NCI-H345 treated with DMSO at 0.1 percent for 48 hours (cell line): ENCODE measurements around the gene HHAT.
"Not testable (repeated sequence)": the region's sequence is repeated elsewhere in the genome, so short reads cannot be mapped to it uniquely, and the experiment has no call there.

ENCODE experiments used
- DNase-seq: peaks from one replicate; lab custom pipeline; 2025; ENCODE audit not compliant: unreplicated experiment; lab: John Stamatoyannopoulos, UW

The HHAT gene

DNA sequence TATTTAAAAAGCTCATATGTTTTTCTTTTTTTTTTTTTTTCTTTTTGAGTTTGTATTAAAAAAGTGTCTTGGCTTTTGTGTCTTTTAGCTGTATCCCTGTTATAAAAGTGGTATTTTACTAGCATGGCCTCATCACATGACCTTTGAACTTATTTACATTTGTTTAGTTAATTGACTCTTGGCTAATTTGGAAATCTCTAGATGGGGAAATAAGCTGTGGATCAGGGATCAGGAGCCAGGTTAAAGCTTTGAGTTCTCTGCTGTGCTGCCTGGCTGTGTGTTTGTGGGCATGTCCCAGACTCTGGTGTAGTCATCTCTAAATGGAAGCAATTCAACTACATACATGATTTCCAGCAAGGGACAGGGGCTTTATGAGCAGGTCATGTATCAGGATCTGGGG lies 56.5 kb downstream of the HHAT start:
- DNase-seq, result no peak

DNA sequence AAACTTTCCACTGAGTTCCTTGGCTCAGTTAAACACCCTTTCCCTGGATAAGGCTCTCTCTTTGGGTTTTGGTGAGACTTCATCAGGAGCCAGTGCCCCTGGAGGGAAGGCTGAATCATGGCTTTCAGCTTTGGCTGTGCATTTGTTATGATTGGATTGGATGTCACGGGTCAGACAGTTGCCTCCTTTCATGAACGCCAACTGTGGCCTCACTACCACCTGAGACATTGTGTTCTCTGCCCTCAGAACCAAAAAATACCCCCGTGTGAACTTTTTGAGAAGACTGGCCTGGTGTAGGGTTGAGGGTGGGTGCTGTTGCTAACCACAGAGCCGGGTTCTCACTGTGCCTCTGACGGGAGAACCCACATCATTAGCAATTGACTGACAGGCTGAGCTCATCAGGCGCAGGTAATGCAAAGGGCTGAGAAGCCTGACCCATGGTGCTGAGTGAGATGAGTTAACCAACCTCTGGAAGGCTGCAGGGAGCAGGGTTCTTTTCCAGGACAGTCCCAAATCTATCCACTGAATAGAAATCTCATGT lies 65.6 kb downstream of the HHAT start:
- no peak for DNase-seq

DNA sequence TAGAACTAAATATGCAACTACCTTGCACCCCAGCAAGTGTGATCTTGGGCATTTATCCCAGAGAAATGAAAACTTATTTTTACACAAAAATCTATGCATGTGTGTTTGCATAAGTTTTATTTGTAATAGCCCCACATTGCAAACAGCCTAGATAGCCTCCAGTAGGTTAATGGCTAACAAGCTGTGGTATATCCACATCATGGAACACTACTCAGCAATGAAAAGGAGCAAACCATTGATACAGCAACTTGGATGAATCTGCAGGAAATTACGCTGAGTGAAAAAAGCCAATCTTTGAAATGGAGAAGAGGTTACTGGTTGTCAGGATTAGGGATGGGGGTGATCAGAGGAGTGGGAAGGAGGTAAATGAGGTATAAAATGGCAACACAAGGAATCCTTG lies 67.8 kb downstream of the HHAT start:
- DNase-seq, result no peak

DNA sequence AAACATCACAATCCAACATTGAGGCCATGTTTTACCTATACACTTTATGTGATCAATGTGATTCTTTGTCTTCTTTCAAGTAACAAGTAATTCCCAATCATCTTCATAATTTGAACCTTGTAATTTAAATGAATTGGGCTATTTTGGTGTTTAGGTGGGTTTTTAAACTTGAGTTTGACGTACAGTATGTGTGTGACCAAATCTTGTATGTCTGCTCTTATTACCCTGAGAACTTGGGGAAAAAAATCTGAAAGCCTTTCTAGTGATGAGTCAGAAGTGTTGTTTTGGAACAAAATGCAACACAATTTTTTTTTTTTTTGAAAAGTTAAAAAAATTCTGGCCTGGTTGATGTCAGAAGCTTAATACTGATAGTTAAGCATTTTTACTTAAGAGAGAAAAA lies 68.5 kb downstream of the HHAT start:
- no peak for DNase-seq

DNA sequence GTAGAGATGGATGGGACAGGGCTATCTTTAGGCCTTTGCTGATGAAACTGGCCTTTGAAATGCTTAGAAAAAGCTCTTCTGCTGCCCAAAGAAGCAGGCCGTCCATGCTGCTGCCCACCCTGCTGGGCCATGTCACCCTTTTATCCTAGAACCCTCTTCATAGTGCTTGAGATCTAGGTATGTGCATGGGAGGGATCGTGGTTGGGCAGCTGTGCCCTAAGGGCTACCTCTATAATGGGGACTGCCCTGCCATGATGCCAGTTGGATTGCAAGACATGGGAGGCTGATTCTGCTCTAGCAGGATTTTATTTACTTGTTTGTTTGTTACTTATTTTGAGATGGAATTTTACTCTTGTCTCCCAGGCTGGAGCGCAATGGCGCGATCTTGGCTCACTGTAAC lies 69.0 kb downstream of the HHAT start:
- no peak for DNase-seq

DNA sequence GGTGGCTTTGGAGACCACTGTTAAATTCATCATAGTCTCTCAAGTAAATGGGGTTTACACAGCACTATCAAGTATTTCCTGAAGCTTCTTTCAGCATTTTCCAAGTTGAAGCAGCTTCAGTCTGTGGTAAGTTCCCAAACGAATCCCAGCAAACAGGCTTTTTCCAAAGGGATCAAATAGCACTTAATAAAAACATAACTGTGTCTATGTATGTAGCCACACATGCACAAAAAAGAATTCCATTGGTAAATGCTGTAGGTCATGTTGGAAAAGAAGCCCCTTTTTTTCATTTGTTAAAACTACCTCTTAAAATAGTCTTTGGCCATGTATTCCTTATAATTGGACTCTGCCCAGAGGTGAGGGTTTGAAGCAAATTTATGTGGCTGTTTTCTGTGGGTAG lies 69.8 kb downstream of the HHAT start:
- no peak for DNase-seq

DNA sequence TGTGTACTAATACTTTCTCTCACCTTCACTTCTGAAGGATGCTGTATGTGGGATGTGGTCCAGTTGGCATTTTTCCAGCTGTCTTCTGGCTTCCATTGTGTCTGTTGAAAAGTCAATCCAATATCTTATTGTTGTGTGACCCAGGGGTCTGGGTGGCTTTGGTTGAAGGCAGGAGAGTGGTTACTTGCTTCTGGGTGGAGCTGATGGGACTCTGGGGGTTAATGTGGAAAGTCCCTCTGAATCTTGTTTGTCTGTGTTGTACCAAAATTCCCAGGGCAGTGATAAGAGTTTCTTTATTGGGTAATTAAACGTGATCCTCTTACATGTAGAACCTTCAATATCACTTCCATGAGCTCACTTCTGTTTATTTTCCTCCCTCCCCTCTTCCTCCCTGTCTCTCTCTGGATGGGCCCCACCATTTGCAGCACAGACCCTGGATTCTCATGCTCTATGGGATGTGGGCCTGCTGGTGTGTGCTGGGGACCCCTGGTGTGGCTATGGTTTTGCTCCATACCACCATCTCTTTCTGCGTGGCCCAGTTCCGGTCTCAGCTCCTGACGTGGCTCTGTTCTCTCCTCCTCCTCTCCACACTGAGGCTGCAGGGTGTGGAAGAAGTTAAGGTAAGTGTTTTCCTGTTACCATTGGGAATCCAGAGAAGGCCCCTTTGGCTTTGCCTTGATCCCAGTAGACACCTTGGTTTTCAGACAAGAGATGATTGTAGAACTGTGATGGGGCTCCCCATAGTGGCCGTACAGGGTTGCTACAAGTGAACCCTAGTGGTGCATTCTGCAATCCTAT lies 71.5 kb downstream of the HHAT start:
- DNase-seq, result peak; percentile 31

DNA sequence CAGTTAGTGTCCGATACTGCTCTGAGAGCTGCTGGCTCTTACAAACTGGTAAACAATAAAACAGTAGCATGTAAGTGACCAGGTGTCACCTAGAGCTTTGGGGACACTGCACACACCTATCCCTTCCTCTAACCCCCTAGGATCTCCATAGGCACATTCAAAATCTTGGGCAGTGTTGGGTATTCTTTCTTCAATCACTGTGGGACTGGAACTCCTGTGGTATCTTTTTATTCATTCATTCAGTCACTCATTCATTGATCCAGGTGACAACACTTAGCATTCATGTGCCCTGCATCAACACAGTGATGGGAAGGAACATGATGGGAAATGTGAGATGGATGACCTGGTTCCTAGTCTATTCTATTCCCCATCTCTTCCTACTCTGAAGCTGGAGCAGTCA lies 73.9 kb downstream of the HHAT start:
- DNase-seq, result no peak

DNA sequence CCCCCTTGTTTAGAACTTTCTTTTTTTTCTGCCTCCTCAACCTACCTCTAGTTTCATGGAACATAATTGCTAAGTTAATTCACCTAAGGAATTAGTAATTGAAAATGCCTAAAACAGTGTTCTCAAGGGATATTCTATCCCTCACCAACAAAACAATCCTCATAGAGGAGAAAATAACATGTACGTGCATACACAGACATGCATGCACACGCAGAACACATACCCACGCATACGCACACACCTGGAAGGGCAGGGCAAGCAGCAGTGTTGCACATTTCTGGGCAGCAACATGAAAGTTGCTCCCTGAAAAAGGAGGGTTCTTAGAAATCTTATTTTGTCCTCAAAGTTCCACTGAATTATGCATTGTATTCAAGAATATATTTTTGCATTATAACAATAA lies 76.6 kb downstream of the HHAT start:
- DNase-seq, result no peak

DNA sequence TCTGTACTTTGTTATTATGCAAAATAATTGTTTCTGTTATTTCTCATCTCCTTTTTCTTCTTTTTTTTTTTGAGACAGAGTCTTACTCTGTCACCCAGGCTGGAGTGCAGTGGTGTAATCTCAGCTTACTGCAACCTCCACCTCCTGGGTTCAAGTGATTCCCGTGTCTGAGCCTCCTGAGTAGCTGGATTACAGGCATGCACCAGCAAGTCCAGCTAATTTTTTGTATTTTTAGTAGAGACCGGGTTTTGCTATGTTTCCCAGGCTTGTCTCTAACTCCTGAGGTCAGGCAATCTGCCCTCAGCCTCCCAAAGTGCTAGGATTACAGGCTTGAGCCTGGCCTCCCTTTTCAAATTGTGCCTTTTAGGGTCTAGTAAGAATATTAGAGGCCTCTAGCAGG lies 77.6 kb downstream of the HHAT start:
- not testable (repeated sequence) for DNase-seq

DNA sequence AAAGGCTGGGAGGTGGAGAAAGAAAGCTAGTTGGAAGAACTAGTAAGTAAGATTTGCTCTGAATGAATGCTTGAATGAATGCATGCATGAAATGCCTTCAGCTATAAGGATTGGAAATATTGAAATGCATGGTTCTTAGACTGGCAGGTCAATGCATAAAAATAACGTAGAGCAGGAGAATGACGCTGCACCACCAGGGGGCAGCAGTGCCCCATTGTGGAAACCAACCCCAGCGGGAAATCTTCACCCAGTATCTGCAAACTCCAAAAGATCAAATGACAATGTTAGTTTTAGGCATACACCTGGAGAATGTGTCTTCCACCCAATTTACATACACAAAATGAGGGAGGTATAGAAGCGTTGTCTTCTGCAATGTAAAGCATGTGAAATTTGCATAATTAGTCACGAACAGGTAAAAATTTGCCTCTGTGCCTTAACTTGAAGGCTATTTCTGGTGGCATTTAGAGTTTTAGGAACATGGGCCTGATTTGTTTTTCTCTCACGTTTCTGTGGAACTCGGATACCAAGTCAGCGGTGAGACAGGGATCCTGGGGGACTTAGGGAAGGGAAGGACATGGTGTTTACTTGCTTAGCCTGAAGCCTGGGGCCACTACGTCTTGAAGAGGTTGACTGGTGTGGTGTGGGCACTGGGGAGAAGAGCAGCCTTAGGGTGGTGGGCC lies 78.6 kb downstream of the HHAT start:
- peak; percentile 61 for DNase-seq

DNA sequence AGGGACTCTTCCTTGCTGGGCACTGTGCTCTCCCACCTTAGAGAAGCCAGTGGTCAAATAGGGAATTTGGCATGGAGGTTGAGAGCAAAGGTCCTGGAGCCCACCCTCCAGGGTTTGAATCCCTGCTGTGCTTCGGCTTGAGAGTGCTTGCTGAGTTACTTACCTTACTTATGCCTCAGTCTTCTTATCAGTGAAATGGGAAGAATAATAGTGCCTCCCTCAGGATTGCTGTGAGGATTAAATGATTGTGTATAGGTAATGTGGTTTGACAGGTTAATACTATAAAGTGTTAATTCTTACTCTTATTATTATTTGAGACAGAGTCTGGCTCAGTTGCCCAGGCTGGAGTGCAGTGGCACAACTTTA lies 79.2 kb downstream of the HHAT start:
- no peak for DNase-seq

DNA sequence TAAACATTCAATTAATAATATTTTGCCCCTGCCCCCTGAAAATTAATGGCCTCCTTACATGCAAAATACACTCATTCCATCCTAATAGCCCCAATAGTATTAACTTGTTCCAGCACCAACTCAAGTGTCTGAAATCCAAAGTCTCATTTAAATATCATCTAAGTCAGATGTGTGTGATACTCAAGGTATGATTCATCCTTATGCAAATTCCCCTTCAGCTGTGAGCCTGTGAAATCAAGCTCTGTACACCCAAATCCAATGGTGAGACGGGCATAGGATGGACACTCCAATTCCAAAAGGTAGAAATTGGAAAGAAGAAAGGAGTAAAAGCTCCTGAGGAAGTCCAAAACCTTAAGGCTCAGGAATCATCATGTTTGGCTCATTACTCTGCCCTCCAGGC lies 83.5 kb downstream of the HHAT start:
- DNase-seq, result no peak

DNA sequence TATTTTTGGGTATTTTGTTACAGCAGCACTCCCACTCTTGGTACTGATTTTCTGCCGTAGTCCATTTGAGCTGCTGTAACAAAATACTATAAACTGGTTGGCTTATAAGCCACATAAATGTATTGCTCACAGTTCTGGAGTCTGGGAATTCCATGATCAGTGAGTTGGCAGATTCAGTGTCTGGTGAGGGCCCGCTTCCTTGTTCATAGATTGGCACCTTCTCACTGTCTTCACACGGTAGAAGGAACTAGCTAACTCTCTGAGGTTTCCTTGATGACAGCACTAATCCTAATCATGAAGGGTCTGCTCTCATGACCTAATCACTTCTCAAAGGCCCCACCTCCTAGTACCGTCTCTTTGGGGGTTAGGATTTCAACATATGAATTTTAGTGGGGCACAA lies 85.2 kb downstream of the HHAT start:
- no peak for DNase-seq

DNA sequence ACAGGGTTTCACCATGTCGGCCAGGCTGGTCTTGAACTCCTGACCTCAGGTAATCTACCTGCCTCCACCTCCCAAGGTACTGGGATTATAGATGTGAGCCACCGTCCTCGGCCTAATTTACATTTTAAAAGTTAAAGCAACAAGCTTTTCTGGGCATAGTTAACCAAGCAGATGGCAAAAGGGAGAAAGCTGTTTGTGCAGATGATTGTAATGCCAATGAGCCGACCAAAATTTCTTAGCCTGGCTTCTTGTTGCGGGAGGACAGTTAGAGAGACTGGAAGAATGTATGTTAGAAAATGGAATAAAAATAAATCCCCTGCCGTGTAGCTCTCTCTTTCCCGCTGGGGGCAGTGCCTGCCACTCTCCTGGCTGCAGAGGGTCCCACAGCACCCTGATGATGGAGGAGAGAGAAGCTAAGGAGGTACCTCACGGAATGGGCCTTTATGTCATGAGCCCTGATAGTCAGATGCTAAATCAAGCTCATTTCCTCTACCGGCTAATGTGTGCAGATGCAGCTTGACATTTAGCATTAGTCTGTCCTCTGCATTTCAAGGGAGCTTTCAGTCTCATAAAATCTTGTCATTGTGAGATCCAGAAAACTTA lies 87.2 kb downstream of the HHAT start:
- no peak for DNase-seq

DNA sequence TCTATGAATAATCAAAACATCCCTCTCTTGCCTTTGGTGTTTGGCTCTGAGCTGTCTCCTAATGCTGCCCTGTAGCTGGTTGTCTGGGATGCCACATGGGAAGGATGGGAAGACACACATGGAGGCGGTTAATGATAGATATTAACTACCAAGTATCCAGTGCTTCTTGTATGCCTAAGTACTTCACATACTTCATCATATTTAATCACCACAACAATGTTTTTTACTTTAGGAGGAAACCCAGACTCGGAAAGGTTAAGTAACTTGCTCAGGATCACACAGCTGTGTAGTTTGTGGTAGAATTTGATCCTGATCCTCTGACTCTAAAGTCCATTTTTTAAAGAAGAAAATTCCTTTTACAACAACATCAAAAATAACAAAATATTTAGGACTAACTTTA lies 88.0 kb downstream of the HHAT start:
- DNase-seq, result no peak

DNA sequence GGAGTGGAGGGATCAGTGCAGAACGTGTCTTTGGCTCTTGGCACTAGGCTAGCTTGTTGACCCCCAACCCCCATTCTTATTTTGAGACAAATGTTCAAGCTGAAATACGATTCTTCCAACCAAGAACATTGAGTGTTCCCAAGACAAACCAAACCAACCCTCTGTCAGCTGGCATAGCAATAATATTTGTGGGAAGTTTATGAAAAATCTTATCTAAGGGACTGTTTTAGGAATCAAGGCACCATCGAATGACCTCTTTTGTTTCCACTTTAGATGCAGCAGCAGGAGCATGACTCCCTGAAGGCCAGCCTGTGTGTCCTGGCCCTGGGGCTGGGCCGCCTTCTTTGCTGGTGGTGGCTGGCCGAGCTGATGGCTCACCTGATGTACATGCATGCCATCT lies 89.2 kb downstream of the HHAT start:
- no peak for DNase-seq

DNA sequence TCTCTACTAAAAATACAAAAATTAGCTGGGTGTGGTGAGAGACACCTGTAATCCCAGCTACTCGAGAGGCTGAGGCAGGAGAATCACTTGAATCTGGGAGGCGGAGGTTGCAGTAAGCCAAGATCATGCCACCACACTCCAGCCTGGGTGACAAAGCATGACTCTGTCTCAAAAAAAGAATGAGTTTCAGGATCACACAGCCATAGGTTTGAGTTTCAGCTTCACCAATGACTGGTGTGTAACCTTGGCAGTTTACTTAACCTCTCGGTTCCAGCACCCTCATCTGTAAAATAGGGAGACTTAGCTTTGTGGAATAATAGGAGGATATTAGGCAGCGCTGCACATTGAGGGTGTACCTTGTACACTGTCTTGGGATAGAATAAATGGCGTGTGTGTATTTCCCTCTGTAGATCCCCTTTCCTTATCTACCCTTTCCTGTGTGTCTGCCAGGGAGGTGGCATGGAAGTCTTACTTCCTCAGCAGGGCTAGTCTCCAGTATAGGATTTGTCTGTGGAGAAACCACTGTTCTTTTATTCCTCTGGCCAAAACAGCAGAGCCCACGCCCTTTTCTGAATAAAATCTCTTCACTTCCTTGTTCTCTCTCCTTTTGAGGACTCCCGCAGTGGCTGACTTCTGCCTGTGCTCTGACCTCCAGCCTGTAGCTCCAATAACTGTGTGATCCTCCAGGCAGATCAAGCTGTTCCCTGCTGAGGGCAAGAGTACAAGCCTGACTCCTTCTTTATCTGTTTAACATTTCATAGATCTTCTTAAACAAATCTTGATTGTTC lies 90.4 kb downstream of the HHAT start:
- no peak for DNase-seq

DNA sequence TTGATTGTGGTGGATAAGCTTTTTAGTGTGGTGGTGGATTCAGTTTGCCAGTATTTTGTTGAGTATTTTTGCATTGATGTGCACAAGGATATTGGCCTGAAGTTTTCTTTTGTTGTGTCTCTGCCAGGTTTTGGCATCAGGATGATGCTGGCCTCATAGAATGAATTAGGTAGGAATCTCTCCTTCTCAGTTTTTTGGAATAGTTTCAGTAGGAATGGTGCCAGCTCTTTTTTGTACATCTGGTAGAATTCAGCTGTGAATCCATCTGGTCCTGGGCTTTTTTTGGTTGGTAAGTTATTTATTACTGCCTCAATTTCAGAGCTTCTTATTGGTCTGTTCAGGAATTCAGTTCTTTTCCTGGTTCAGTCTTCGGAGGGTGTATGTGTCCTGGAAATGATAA lies 98.0 kb downstream of the HHAT start:
- not testable (repeated sequence) for DNase-seq

DNA sequence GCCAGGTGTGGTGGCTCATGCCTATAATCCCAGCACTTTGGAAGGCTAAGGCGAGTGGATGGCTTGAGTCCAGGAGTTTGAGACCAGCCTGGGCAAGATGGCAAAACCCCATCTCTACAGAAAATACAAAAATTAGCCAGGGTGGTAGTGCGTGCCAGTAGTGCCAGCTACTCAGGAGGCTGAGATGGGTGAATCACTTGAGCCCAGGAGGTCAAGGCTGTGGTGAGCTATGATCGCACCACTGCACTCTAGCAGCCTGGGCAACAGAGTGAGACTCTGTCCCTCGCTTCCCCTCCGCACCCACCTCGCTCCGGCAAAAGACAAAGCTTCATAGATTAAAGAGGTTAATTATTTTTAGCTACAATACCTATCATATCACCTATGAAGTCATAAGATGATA lies 100.0 kb downstream of the HHAT start:
- no peak for DNase-seq

DNA sequence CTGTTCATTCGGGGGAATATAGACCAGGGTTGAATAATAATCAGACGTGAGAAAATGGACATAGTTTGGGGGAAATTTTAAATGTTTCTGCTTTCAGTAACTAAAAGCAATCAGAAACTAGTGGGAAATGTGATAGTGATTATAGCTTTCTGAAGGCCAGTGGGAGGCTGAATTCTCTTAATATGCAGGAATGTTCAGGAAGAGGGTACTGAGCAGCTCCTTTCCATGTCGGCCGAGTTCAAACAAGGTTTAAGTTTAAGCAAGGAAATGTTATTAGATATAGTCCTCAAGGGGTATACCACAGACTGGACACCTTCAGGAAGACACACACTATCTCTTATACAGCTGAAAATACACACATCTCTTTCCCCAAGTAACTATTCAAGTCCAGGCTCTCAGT lies 105.5 kb downstream of the HHAT start:
- no peak for DNase-seq
